Upper lobe of left lung (tissue), 6 donors: ENCODE data around the gene LAS1L. TPM values are rescaled to one million over a fixed set of nuclear protein-coding genes. Genes with fewer than 3 reads are reported as not detected.

Source experiments
- ATAC-seq, 2 donors: fragments of 200-7000 bp; cut with Tn5 transposase; one replicate each; pipeline ENCODE4 v1.9.1; 2022; ENCODE audit warnings: mild to moderate bottlenecking in 2 of 2, moderate library complexity in 2 of 2; ENCODE audit not compliant: low FRiP score in 2 of 2
- DNase-seq, 2 donors: peaks; one replicate each; pipeline ENCODE4 v3.0.0-alpha.2; 2019 to 2020
- H3K27ac ChIP-seq, 4 donors: fragments of 200-600 bp; sonication (generic); one replicate each; pipeline ENCODE4 v1.5.1; 2016 to 2019
- H3K27me3 ChIP-seq, 4 donors: fragments of 200-600 bp; sonication (generic); one replicate each; pipeline ENCODE4 v1.5.1; 2017 to 2019
- H3K36me3 ChIP-seq, 4 donors: fragments of 200-600 bp; sonication (generic); one replicate each; pipeline ENCODE4 v1.5.1; 2016 to 2019
- H3K4me1 ChIP-seq, 4 donors: fragments of 200-600 bp; sonication (generic); one replicate each; pipeline ENCODE4 v1.5.1; 2018 to 2019
- H3K4me3 ChIP-seq, 4 donors: fragments of 200-600 bp; sonication (generic); one replicate each; pipeline ENCODE4 v1.5.1; 2017 to 2019; ENCODE audit warnings: mild to moderate bottlenecking in 2 of 4, moderate library complexity in 1 of 4
- H3K9me3 ChIP-seq, 4 donors: fragments of 200-600 bp; sonication (generic); one replicate each; pipeline ENCODE4 v1.5.1; 2018 to 2019
- CTCF ChIP-seq, 6 experiments: fragments of 450-650 bp in 4 of 6; fragments of 200-600 bp in 2 of 6; sonication (generic) in 2 of 6; IDR thresholded peaks; one replicate each; pipeline ENCODE4 v1.5.1; 2016 to 2019; ENCODE audit warnings: antibody characterized with exemption in 6 of 6
- EP300 ChIP-seq, 4 donors: sonication (generic); formaldehyde crosslinking; IDR thresholded peaks; one replicate each; pipeline ENCODE4 v1.5.1; 2017; ENCODE audit warnings: antibody characterized with exemption in 4 of 4, control low read depth in 2 of 4
- POLR2A ChIP-seq, 4 donors: fragments of 450-650 bp; IDR thresholded peaks; one replicate each; pipeline ENCODE4 v1.5.1; 2016 to 2017; ENCODE audit warnings: antibody characterized with exemption in 4 of 4, mild to moderate bottlenecking in 2 of 4
- POLR2AphosphoS5 ChIP-seq, 2 donors: sonication (generic); formaldehyde crosslinking; IDR thresholded peaks; one replicate each; pipeline ENCODE4 v1.5.1; 2017; ENCODE audit warnings: antibody characterized with exemption in 2 of 2
- WGBS, 2 donors: methylation state at CpG; one replicate each; pipeline ENCODE4 v1.1.5; 2017 to 2018; 5-methylcytosine and 5-hydroxymethylcytosine counted together
- total RNA-seq, 6 donors: library from RNA; depleted of rRNA in 4 of 6; stranded (reverse); fragments of >200 nt in 4 of 6; gene quantifications; one replicate each; pipeline versions ENCODE4 v1.1.0 to v1.2.1, GENCODE V29; 2016 to 2021
- donor health status: DM: no; HTN: no; CAD: no; lungs with moderate emphysema.
- donor health status: DM: no; HTN: yes; CAD: no; lungs with severe emphysema.

The LAS1L gene
- total RNA-seq, 6 donors from 2014 or later: 16.9 to 36.7 (median 25.7) TPM

- Histone ChIP-seq H3K4me1 (no peaks in the 10 kb centered on the region), H3K9me3 (no peaks in the 10 kb centered on the region), H3K27ac (no peak overlapping the region), H3K27me3 (no peaks in the 10 kb centered on the region), H3K4me3 (no peak overlapping the region), H3K36me3 (peaks cover 0 to 50% (median 19%) of the 10 kb centered on the region in 4 donors)
- ATAC-seq (no peak), DNase-seq (no peak)
- WGBS, 2 donors: 81 to 82% methylated on average over 3 of the region's 3 CpGs
- TF ChIP-seq CTCF (IDR thresholded peaks at IDR 0.05): no peak
- TF ChIP-seq POLR2AphosphoS5 (IDR thresholded peaks at IDR 0.05): no peak
- TF ChIP-seq POLR2A (IDR thresholded peaks at IDR 0.05): no peak
- TF ChIP-seq EP300 (IDR thresholded peaks at IDR 0.05): no peak
Measured at GRCh38 chrX:65517923-65518322, 16.7 kb downstream of the LAS1L start.

GRCh38 chrX:65516756-65517155, 17.8 kb downstream of the LAS1L start:
- Histone ChIP-seq H3K27me3 (no peaks in the 10 kb centered on the region), H3K27ac (no peak overlapping the region), H3K4me3 (no peak overlapping the region), H3K4me1 (no peaks in the 10 kb centered on the region), H3K36me3 (peaks cover 0 to 50% (median 21%) of the 10 kb centered on the region in 4 donors), H3K9me3 (no peaks in the 10 kb centered on the region)
- no peak for DNase-seq
- ATAC-seq: no peak
- no peak for TF ChIP-seq CTCF (IDR thresholded peaks at IDR 0.05)
- TF ChIP-seq POLR2A (IDR thresholded peaks at IDR 0.05): no peak
- no peak for TF ChIP-seq EP300 (IDR thresholded peaks at IDR 0.05)
- WGBS, 2 donors: 75 to 93% methylated on average over 3 of the region's 3 CpGs

- no peak for ATAC-seq
- H3K9me3 ChIP-seq: no peaks in the 10 kb centered on the region
- H3K4me1 ChIP-seq: no peaks in the 10 kb centered on the region
- H3K4me3 ChIP-seq: no peak overlapping the region
- TF ChIP-seq POLR2A (IDR thresholded peaks at IDR 0.05): no peak
- no peak for TF ChIP-seq POLR2AphosphoS5 (IDR thresholded peaks at IDR 0.05)
- TF ChIP-seq EP300 (IDR thresholded peaks at IDR 0.05): no peak
- no peak for TF ChIP-seq CTCF (IDR thresholded peaks at IDR 0.05)
- 11% methylated on average over 1 of the region's 1 CpG; no CpG with 5 or more reads in 1 of the 2 donors for WGBS, 2 donors
- no peak overlapping the region for H3K27ac ChIP-seq
- H3K27me3 ChIP-seq: no peaks in the 10 kb centered on the region
- DNase-seq: no peak
- H3K36me3 ChIP-seq: peaks cover 0 to 32% (median 15%) of the 10 kb centered on the region in 4 donors
Measured at GRCh38 chrX:65513610-65514009, 21.0 kb downstream of the LAS1L start.

GRCh38 chrX:65509400-65509799, 25.2 kb downstream of the LAS1L start:
- no peak overlapping the region for H3K4me3 ChIP-seq
- no peak for TF ChIP-seq EP300 (IDR thresholded peaks at IDR 0.05)
- TF ChIP-seq CTCF (IDR thresholded peaks at IDR 0.05): no peak
- no peak for TF ChIP-seq POLR2A (IDR thresholded peaks at IDR 0.05)
- TF ChIP-seq POLR2AphosphoS5 (IDR thresholded peaks at IDR 0.05): no peak
- H3K36me3 ChIP-seq: peaks cover 0 to 25% (median 12%) of the 10 kb centered on the region in 4 donors
- no peaks in the 10 kb centered on the region for H3K9me3 ChIP-seq
- no peaks in the 10 kb centered on the region for H3K4me1 ChIP-seq
- DNase-seq: no peak
- no peak for ATAC-seq
- WGBS, 2 donors: 79 to 93% methylated on average over 2 to 4 of the region's 4 CpGs
- no peak overlapping the region for H3K27ac ChIP-seq
- no peaks in the 10 kb centered on the region for H3K27me3 ChIP-seq

GRCh38 chrX:65508851-65509250, 25.7 kb downstream of the LAS1L start:
- Histone ChIP-seq H3K9me3 (no peaks in the 10 kb centered on the region), H3K4me1 (no peaks in the 10 kb centered on the region), H3K27ac (no peak overlapping the region), H3K4me3 (no peak overlapping the region), H3K27me3 (no peaks in the 10 kb centered on the region), H3K36me3 (peaks cover 0 to 22% (median 10%) of the 10 kb centered on the region in 4 donors)
- no peak for DNase-seq
- TF ChIP-seq POLR2AphosphoS5 (IDR thresholded peaks at IDR 0.05): no peak
- TF ChIP-seq CTCF (IDR thresholded peaks at IDR 0.05): no peak
- no peak for TF ChIP-seq EP300 (IDR thresholded peaks at IDR 0.05)
- TF ChIP-seq POLR2A (IDR thresholded peaks at IDR 0.05): no peak
- WGBS, 2 donors: 69 to 76% methylated on average over 4 of the region's 4 CpGs
- ATAC-seq: no peak
